Measurements from ENCODE around the gene DNAAF1.

The DNAAF1 gene

DNA sequence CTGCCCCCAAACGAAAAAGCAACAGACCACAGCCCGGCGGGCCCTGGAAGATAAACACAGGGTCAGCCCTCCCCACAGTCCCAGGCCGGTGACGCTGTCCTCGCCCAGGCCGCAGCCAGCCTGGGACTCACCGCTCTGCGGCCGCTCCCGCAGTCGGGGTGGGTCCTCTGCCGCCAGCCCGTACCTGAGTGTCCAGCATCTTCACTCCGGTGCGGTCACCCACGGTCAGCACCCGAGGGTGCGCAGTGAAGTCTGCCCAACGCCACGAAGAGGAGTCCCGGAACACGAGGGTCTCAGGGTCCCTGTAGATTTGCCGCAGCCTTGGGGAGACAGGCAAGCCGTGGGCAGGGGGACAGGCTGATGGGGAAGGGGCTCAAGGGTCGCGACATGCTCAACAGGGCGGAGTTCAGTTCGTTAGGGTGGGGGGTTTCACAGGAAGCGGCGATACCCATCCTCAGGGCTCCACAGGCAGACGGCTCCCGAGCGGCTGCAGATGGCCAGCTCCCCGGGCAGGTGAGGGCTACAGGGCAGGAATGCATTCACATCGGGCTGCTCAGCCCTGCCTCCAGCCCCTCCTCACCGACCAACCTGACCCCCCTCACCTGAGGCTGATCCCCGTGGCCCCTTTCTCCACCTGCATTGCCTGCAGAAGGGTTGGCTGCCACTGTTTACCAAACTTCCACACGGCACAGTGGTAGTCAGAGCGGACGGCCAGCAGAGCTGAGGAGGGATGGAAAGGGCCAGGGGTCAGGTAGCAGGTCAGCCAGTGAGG is 36.2 kb downstream of the DNAAF1 start:
- no peak overlapping the region for H3K27ac ChIP-seq
- TF ChIP-seq, protein P1, sequence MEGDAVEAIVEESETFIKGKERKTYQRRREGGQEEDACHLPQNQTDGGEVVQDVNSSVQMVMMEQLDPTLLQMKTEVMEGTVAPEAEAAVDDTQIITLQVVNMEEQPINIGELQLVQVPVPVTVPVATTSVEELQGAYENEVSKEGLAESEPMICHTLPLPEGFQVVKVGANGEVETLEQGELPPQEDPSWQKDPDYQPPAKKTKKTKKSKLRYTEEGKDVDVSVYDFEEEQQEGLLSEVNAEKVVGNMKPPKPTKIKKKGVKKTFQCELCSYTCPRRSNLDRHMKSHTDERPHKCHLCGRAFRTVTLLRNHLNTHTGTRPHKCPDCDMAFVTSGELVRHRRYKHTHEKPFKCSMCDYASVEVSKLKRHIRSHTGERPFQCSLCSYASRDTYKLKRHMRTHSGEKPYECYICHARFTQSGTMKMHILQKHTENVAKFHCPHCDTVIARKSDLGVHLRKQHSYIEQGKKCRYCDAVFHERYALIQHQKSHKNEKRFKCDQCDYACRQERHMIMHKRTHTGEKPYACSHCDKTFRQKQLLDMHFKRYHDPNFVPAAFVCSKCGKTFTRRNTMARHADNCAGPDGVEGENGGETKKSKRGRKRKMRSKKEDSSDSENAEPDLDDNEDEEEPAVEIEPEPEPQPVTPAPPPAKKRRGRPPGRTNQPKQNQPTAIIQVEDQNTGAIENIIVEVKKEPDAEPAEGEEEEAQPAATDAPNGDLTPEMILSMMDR (conservative IDR thresholded peaks at IDR 0.05) = no peak

- H3K27ac ChIP-seq = no peak overlapping the region
- TF ChIP-seq, protein P1 (conservative IDR thresholded peaks at IDR 0.05) = no peak
These were observed 37.0 kb downstream of the DNAAF1 start for GRCh38 chr16:84182104-84182503.

- TF ChIP-seq, protein P1 (conservative IDR thresholded peaks at IDR 0.05) = no peak
- H3K27ac ChIP-seq = no peak overlapping the region
These were observed 37.8 kb downstream of the DNAAF1 start for GRCh38 chr16:84182680-84183571.

GRCh38 chr16:84183572-84183875 is 38.4 kb downstream of the DNAAF1 start:
- TF ChIP-seq, protein P1 (conservative IDR thresholded peaks at IDR 0.05) = no peak
- H3K27ac ChIP-seq = no peak overlapping the region

GRCh38 chr16:84183911-84184591 is 38.9 kb downstream of the DNAAF1 start:
- H3K27ac ChIP-seq = no peak overlapping the region
- TF ChIP-seq, protein P1 (conservative IDR thresholded peaks at IDR 0.05) = no peak

- H3K27ac ChIP-seq = no peak overlapping the region
- TF ChIP-seq, protein P1 (conservative IDR thresholded peaks at IDR 0.05) = no peak
These were observed 39.7 kb downstream of the DNAAF1 start for GRCh38 chr16:84184775-84185174.
